Measurements from ENCODE around the gene RNF123.

Gene RNF123

DNA sequence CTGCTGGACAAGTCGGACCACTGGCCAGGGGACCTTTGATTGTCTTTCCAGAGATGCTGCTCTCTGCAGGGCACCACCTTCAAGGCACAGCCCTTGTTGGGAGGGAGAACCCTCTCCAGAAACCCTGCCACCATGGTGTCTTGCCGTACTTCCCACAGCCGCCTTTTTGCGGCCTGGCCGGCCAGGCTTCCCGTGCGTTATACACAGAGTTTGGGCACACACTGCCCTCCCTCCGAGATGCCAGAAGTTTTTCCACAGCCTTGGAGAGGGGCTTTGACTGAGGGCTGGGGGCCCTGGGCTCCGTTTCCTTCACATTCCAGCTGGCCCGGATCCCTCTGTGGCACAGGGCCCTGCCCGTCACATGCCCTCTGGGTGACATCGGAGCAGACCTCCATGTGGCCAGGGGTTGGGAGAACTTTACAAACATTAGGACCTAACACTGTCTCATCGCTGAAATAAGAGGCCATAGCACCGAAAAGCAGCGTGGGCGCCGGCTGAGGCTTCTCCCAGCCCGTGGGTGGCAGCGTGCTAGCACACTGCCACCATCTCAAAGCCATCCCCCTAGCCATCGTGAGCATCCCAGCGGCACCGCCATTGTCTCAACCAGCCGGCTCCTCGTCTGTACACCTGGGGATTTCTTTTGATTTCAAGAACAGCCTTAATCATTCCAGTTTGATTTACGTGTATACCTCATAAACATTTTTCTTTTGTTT, 21.5 kb upstream of the RNF123 start:
- TF ChIP-seq, protein P1, sequence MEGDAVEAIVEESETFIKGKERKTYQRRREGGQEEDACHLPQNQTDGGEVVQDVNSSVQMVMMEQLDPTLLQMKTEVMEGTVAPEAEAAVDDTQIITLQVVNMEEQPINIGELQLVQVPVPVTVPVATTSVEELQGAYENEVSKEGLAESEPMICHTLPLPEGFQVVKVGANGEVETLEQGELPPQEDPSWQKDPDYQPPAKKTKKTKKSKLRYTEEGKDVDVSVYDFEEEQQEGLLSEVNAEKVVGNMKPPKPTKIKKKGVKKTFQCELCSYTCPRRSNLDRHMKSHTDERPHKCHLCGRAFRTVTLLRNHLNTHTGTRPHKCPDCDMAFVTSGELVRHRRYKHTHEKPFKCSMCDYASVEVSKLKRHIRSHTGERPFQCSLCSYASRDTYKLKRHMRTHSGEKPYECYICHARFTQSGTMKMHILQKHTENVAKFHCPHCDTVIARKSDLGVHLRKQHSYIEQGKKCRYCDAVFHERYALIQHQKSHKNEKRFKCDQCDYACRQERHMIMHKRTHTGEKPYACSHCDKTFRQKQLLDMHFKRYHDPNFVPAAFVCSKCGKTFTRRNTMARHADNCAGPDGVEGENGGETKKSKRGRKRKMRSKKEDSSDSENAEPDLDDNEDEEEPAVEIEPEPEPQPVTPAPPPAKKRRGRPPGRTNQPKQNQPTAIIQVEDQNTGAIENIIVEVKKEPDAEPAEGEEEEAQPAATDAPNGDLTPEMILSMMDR (conservative IDR thresholded peaks at IDR 0.05): no peak
- no peak overlapping the region for H3K27ac ChIP-seq

DNA sequence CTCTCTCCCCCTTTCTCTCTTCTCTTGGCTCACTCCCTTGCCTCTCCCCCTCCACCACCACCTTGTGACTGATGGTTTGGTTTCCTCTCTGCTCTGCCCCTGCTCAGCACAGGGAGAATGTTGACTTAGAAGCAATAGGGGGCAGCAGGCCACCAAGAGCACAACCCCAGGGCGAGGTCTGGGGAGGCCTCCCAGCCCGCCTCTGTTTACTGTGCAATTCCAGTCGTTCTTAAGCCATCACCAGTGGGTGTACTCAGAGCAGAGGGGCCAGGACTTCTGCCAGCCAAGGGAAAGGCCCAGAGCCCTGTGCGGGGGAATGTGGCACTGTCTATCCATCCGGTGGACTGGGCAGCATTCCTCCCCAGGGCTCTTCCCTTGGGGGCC, 21.0 kb upstream of the RNF123 start:
- H3K27ac ChIP-seq: no peak overlapping the region
- TF ChIP-seq, protein P1 (conservative IDR thresholded peaks at IDR 0.05): no peak

DNA sequence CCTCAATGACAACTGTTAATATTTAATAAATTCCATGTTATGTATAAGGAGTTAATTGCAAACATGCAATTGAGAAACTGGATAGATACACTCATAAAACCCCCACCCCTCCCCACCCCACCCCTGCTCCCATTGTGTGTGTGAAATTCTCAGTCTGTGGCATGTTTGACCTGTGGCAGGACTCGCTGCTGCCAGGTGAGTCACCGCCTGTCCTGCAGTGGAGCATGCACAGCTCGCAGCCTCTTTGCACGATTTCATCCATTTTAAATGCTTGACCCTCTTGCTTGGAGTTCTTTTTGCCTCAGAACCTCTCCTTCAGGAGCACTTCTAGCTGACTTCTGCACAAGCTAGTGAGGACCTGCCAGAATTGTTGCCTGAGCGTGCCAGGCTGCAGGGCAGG, 20.5 kb upstream of the RNF123 start:
- TF ChIP-seq, protein P1 (conservative IDR thresholded peaks at IDR 0.05): no peak
- no peak overlapping the region for H3K27ac ChIP-seq

DNA sequence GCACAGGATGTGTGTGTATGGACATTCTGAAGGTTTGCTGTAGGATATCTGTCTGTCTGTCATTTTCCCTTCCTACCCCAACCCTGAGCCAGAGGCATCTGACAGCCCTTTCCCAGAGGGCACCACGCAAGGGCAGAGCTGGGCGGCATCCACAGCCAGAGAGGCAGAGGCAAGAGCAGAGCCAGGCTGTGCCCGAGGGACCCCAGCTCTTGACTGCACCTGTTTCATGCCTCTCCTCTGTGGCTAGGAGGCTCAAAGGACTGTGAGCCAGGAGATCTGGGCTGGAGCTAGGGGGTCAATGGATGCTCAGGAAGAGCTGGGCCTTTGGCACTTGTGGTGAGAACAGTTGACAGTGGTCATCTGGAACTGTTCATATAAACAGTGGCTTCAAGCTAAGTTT, 20.0 kb upstream of the RNF123 start:
- H3K27ac ChIP-seq: no peak overlapping the region
- TF ChIP-seq, protein P1 (conservative IDR thresholded peaks at IDR 0.05): no peak

DNA sequence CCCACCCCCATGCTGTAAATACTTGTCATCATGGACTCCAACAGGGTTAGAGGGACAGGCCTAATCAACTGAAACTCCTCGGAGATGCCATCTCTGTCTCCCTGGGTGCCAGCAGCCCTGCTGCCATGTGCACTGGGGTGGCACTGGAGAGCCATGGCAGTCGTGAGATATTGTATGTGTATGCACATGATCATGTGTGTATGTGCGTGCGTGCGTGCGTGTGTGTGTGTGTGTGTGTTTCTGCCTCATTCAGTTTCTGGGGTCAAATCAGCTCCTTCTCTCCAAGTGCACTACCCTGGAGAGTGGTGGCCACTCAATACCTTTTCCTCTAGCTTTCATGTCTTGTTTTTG, 18.4 kb upstream of the RNF123 start:
- H3K27ac ChIP-seq: peak overlapping the region; percentile 97
- TF ChIP-seq, protein P1 (conservative IDR thresholded peaks at IDR 0.05): no peak

DNA sequence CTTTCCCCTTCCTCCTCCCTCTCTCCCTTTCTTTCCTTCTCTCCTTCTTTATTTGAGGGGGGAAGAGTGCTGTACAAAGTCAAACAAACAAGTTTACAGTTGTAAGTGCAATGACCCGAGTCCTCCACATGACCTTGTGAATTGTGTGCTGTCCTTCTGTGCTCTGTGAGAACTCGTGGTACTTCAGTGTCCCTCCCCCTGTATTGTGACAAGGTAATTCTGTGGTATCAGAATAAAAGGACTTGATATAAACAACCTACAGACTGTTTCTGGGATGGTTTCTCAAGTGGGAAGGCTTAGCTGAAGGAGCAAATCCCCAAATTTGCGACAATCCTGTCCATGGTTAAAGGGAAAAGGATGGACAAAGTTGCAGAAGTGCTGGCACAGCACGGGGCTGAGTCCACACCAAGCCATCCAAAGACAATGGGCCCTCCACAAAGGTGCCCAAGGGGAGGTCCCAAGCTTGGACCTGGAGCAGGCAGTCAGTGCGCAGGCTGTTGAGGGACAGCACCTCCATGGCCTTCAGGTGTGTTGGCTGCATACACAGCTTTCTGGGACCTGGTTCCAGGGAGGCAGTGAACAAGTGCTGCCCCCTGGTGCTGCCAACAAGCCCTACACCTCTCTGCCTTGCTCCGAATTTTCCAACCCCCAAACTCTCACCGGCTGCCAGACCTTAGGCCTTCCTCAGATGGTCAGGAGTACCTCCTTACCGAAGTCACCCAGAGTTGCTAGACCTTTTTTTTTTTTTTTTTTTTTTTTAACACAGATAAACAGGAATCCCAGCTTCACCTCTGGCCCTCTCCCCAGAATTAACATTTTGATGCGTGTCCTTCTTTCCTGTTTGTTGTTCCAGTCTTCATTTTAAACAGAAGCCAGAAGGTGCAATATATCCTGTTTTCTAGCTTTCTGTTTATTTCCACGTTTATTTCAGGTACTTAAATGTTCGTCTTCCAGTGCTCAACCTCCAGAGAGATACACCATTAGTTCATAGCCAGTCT, 17.8 kb upstream of the RNF123 start:
- H3K27ac ChIP-seq: peak overlapping the region; percentile 97
- TF ChIP-seq, protein P1 (conservative IDR thresholded peaks at IDR 0.05): peak; percentile 93

DNA sequence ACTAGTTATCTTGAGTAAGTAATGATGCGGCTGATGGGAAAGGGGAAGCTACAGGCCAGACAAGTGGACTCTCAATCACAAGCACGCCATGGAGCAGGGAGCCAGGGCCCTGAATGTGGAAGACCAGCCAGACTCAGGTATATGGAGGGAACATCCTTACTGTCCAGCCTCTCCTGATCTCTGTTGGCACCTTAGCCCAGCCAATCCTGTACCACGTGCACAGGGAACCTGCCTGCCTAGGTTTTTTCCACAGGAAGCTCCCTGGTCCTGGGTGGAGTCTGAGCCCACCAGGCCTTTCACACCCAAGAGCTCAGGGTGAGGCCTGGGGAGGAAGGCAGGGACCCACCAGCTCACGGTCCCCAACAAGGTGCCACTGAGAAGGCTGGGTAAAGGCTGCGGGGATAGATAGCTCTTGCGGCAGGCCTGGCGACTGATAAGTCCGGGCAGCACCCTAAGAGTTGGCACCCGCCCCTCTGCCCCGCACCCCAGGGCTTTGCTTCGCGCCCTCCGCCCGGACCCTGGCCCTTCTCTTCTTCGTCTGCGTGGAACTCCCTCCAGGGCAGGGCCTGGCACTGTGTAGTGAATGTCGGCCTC, 16.1 kb upstream of the RNF123 start:
- TF ChIP-seq, protein P1 (conservative IDR thresholded peaks at IDR 0.05): no peak
- peak overlapping the region; percentile 97 for H3K27ac ChIP-seq

All from VCaP (cell line).